Measurements from ENCODE around the gene KCNRG. TPM values are rescaled to one million over a fixed set of nuclear protein-coding genes. Genes with fewer than 3 reads are reported as not detected.
A peak's percentile ranks its signal among the peaks of the same experiment; 100 is the strongest.

Gene KCNRG
- total RNA-seq, 1 donor from 2014 or later = 0.83 TPM

DNA sequence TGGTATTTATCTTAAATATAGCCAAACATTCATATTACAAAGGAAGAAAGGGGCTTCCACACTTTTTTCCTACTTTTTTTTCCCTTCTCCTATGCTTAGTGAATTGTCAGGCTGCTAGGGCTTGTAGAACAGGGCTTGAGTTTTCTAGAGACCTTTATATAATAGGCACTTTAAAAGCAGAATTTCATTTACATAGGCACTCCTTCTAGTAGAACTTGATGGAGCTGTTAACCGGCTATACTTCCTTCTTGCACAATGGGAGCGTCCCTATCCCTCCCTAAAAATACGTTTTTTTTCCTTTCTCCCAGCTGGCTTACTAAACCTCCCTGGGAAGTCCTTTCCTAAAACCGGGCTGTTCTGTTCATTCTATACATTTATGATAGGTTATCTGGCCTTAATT, 17.3 kb upstream of the KCNRG start:
- H3K36me3 Mint-ChIP-seq (ENCODE audit: unreplicated experiment) = no peaks in the 10 kb centered on the region
- H3K27me3 Mint-ChIP-seq (ENCODE audit: unreplicated experiment) = peaks cover 2% of the 10 kb centered on the region
- peak overlapping the region; percentile 92 for H3K4me3 Mint-ChIP-seq (ENCODE audit: unreplicated experiment)
- peaks cover 17% of the 10 kb centered on the region for H3K9me3 Mint-ChIP-seq (ENCODE audit: unreplicated experiment)
- no peak for DNase-seq
- H3K27ac Mint-ChIP-seq (ENCODE audit: unreplicated experiment) = peak overlapping the region; percentile 98
- TF ChIP-seq CTCF (IDR thresholded peaks at IDR 0.05; ENCODE audit: partially characterized antibody, unreplicated experiment) = no peak
- H3K4me1 Mint-ChIP-seq (ENCODE audit: low read depth, unreplicated experiment) = peaks cover 5% of the 10 kb centered on the region

- Mint-ChIP-seq H3K36me3 (ENCODE audit: unreplicated experiment) (no peaks in the 10 kb centered on the region), H3K27ac (ENCODE audit: unreplicated experiment) (peak overlapping the region; percentile 98), H3K4me1 (ENCODE audit: low read depth, unreplicated experiment) (peaks cover 5% of the 10 kb centered on the region), H3K27me3 (ENCODE audit: unreplicated experiment) (peaks cover 2% of the 10 kb centered on the region), H3K4me3 (ENCODE audit: unreplicated experiment) (peak overlapping the region; percentile 92), H3K9me3 (ENCODE audit: unreplicated experiment) (peaks cover 17% of the 10 kb centered on the region)
- DNase-seq = no peak
- TF ChIP-seq CTCF (IDR thresholded peaks at IDR 0.05; ENCODE audit: partially characterized antibody, unreplicated experiment) = no peak
Observed at GRCh38 chr13:49998714-49999624, 16.3 kb upstream of the KCNRG start.

DNA sequence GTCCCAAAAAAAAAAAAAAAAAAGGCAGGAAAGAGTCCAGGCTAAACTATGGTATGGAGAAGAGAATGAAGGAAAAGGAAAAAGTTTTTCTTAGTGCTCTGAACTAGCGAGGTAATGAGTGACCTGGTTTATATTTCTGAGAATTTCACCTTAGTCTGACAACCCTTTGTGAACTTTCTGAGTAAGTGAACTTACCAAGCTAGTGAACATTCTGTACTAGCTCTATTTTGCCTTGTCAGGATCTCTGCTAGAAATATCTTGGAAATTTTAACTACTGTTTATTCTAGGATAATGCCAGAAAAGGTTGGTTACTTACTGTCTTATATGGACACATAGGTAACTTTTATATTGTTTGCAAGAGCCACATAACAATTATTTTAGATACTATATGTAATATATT, 14.0 kb upstream of the KCNRG start:
- H3K27ac Mint-ChIP-seq (ENCODE audit: unreplicated experiment) = no peak overlapping the region
- no peak overlapping the region for H3K4me3 Mint-ChIP-seq (ENCODE audit: unreplicated experiment)
- H3K27me3 Mint-ChIP-seq (ENCODE audit: unreplicated experiment) = peaks cover 2% of the 10 kb centered on the region
- H3K36me3 Mint-ChIP-seq (ENCODE audit: unreplicated experiment) = no peaks in the 10 kb centered on the region
- peaks cover 12% of the 10 kb centered on the region for H3K9me3 Mint-ChIP-seq (ENCODE audit: unreplicated experiment)
- H3K4me1 Mint-ChIP-seq (ENCODE audit: low read depth, unreplicated experiment) = peaks cover 4% of the 10 kb centered on the region
- TF ChIP-seq CTCF (IDR thresholded peaks at IDR 0.05; ENCODE audit: partially characterized antibody, unreplicated experiment) = no peak
- no peak for DNase-seq

DNA sequence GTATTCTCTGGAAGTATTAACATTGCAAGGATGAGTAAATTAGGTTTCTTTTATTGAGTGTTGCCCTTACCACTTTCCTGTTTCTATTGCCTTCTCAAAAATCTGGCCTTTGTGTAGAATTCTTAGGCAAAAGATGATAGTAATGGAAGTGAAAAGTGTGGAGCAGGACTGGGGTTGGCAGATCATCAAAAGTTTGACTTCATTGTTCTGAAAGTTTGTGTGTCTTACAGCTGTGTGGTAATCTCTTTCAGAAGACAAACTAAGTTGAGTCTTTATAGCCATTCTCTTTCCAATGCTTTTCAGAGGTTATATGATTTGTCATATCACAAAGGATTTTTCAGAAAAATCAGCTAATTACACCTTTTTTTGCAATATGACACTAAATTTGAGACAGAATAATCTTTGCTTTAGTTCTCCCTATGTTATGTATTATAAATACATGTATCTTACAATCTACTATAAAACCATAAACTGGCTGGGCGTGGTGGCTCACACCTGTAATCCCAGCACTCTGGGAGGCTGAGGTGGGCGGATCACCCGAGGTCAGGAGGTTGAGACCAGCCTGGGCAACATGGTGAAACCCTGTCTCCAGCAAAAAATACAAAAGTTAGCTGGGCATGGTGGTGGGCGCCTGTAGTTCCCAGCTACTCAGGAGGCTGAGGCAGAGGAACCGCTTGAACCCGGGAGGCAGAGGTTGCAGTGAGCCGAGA, 8.7 kb upstream of the KCNRG start:
- Mint-ChIP-seq H3K9me3 (ENCODE audit: unreplicated experiment) (peaks cover 1% of the 10 kb centered on the region), H3K27me3 (ENCODE audit: unreplicated experiment) (no peaks in the 10 kb centered on the region), H3K36me3 (ENCODE audit: unreplicated experiment) (no peaks in the 10 kb centered on the region), H3K27ac (ENCODE audit: unreplicated experiment) (no peak overlapping the region), H3K4me1 (ENCODE audit: low read depth, unreplicated experiment) (no peaks in the 10 kb centered on the region), H3K4me3 (ENCODE audit: unreplicated experiment) (no peak overlapping the region)
- TF ChIP-seq CTCF (IDR thresholded peaks at IDR 0.05; ENCODE audit: partially characterized antibody, unreplicated experiment) = no peak
- no peak for DNase-seq

DNA sequence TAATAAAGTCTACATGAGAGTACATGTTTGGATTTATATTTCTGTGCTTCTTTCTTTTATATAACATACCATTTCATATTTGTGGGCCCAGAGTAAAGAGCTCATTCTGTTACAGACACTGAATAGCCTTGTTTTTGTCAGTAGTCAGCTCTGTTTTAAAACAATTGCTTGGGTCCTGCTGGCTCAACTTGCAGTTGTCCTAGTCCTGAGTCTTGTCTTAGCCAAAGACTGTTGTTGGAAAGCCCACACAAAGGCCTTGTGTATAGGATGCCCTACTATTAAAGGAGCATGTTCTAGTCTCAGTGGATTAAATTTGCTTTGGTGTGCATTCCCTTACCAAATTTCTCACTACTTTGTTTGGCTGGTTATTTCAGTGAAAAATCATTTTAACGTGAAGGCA, 3.8 kb upstream of the KCNRG start:
- no peak overlapping the region for H3K27ac Mint-ChIP-seq (ENCODE audit: unreplicated experiment)
- peaks cover 1% of the 10 kb centered on the region for H3K9me3 Mint-ChIP-seq (ENCODE audit: unreplicated experiment)
- no peak for DNase-seq
- no peak for TF ChIP-seq CTCF (IDR thresholded peaks at IDR 0.05; ENCODE audit: partially characterized antibody, unreplicated experiment)
- no peaks in the 10 kb centered on the region for H3K27me3 Mint-ChIP-seq (ENCODE audit: unreplicated experiment)
- no peaks in the 10 kb centered on the region for H3K4me1 Mint-ChIP-seq (ENCODE audit: low read depth, unreplicated experiment)
- no peak overlapping the region for H3K4me3 Mint-ChIP-seq (ENCODE audit: unreplicated experiment)
- no peaks in the 10 kb centered on the region for H3K36me3 Mint-ChIP-seq (ENCODE audit: unreplicated experiment)
